ENCODE data around the gene SCFD1.

- TF ChIP-seq CTCF (IDR thresholded peaks at IDR 0.05) (no peak), ZFX (IDR thresholded peaks at IDR 0.05; ENCODE audit: borderline replicate concordance) (no peak)
Observed at GRCh38 chr14:30753452-30753851, 131.3 kb downstream of the SCFD1 start.

Data from 22Rv1 (cell line).